ENCODE results near the gene PGS1. TPM values are rescaled to one million over a fixed set of nuclear protein-coding genes. Genes with fewer than 3 reads are reported as not detected.
A peak's percentile ranks its signal among the peaks of the same experiment; 100 is the strongest.

PGS1 gene
- total and polyA plus RNA-seq, 3 donors from 2014 or later, result 34.9 to 58.4 (median 50.4) TPM

GRCh38 chr17:78444392-78444791 is 65.9 kb downstream of the PGS1 start:
- H3K4me3 ChIP-seq, result no peak overlapping the region
- H3K4me1 ChIP-seq, result no peaks in the 10 kb centered on the region
- TF ChIP-seq POLR2A (IDR thresholded peaks at IDR 0.05) (no peak), CTCF (IDR thresholded peaks at IDR 0.05) (no peak)
- no peaks in the 10 kb centered on the region for H3K27me3 ChIP-seq
- no peak overlapping the region for H3K27ac ChIP-seq
- 64 to 65% methylated on average over 20 of the region's 20 CpGs for WGBS, 2 donors
- intact Hi-C loops (cut with DNase I; ENCODE audit: low total_unique reads), result no loop called here
- no peaks in the 10 kb centered on the region for H3K9me3 ChIP-seq
- DNase-seq, result no peak
- no peaks in the 10 kb centered on the region for H3K36me3 ChIP-seq (ENCODE audit: low read depth, missing control alignments)

- WGBS, 2 donors, result 93 to 95% methylated on average over 6 to 7 of the region's 7 CpGs
- Histone ChIP-seq H3K27me3 (no peaks in the 10 kb centered on the region), H3K27ac (no peak overlapping the region), H3K36me3 (ENCODE audit: low read depth, missing control alignments) (no peaks in the 10 kb centered on the region), H3K4me1 (no peaks in the 10 kb centered on the region), H3K9me3 (no peaks in the 10 kb centered on the region), H3K4me3 (no peak overlapping the region)
- no peak for DNase-seq
- intact Hi-C loops (cut with DNase I; ENCODE audit: low total_unique reads), result no loop called here
- TF ChIP-seq CTCF (IDR thresholded peaks at IDR 0.05), result no peak
- TF ChIP-seq POLR2A (IDR thresholded peaks at IDR 0.05), result no peak
Measured at GRCh38 chr17:78446833-78447232, 68.4 kb downstream of the PGS1 start.

- DNase-seq, result peak; percentile 42
- Histone ChIP-seq H3K36me3 (ENCODE audit: low read depth, missing control alignments) (no peaks in the 10 kb centered on the region), H3K27ac (no peak overlapping the region), H3K4me3 (no peak overlapping the region), H3K27me3 (no peaks in the 10 kb centered on the region), H3K4me1 (no peaks in the 10 kb centered on the region), H3K9me3 (no peaks in the 10 kb centered on the region)
- 79 to 84% methylated on average over 3 to 5 of the region's 5 CpGs for WGBS, 2 donors
- intact Hi-C loops (cut with DNase I; ENCODE audit: low total_unique reads), result no loop called here
- no peak for TF ChIP-seq POLR2A (IDR thresholded peaks at IDR 0.05)
- no peak for TF ChIP-seq CTCF (IDR thresholded peaks at IDR 0.05)
Measured at GRCh38 chr17:78448356-78448993, 70.0 kb downstream of the PGS1 start.

GRCh38 chr17:78449983-78450595 is 71.6 kb downstream of the PGS1 start:
- no peaks in the 10 kb centered on the region for H3K4me1 ChIP-seq
- TF ChIP-seq POLR2A (IDR thresholded peaks at IDR 0.05) (no peak), CTCF (IDR thresholded peaks at IDR 0.05) (no peak)
- H3K36me3 ChIP-seq (ENCODE audit: low read depth, missing control alignments), result no peaks in the 10 kb centered on the region
- intact Hi-C loops (cut with DNase I; ENCODE audit: low total_unique reads), result no loop called here
- WGBS, 2 donors, result 95 to 96% methylated on average over 12 to 14 of the region's 14 CpGs
- H3K27ac ChIP-seq, result no peak overlapping the region
- no peaks in the 10 kb centered on the region for H3K27me3 ChIP-seq
- no peaks in the 10 kb centered on the region for H3K9me3 ChIP-seq
- no peak for DNase-seq
- H3K4me3 ChIP-seq, result no peak overlapping the region
